A549 (cell line): ENCODE data around the gene OR5L2. TPM values are rescaled to one million over a fixed set of nuclear protein-coding genes. Genes with fewer than 3 reads are reported as not detected.
"Not testable (repeated sequence)": the region's sequence is repeated elsewhere in the genome, so short reads cannot be mapped to it uniquely, and the experiment has no call there.

Experiments used
- ATAC-seq, 2 experiments: fragments of 200-7000 bp in 1 of 2; fragments of >200 bp in 1 of 2; cut with Nextera tagmentation in 1 of 2; cut with Tn5 transposase in 1 of 2; 3 replicates each; pipeline versions ENCODE4 v1.8.0 to v1.9.1; 2018 to 2020; ENCODE audit warnings: mild to moderate bottlenecking in 1 of 2, moderate library complexity in 1 of 2
- CTCF ChIA-PET: fragments of 300-600 bp; sonication (Branson Sonifier 250); formaldehyde crosslinking; extraction: SDS; loops from one replicate; lab custom pipeline; 2021; ENCODE audit warnings: antibody characterized with exemption, inconsistent platforms; lab: Yijun Ruan, JAX
- POLR2A ChIA-PET: fragments of 350-600 bp; formaldehyde crosslinking; extraction: SDS; loops from one replicate; lab custom pipeline; 2021; ENCODE audit warnings: antibody characterized with exemption, inconsistent platforms; lab: Yijun Ruan, JAX
- DNase-seq, 2 experiments: peaks; one replicate each; pipeline versions ENCODE4 v3.0.0 to v3.0.0-alpha.2; 2011 to 2016; ENCODE audit warnings: low read depth in 1 of 2, low spot score in 1 of 2
- FAIRE-seq: peaks from 2 replicates; lab custom pipeline; 2011; peaks lifted over from hg19 to GRCh38; lab: Jason Lieb, UNC
- H3K27ac ChIP-seq, 2 experiments: fragments of >200 bp; sonication (Bioruptor Twin); formaldehyde crosslinking; 3 replicates each; pipeline ENCODE4 v1.5.1; 2016 to 2017
- H3K4me1 ChIP-seq: fragments of >200 bp; sonication (Bioruptor Twin); formaldehyde crosslinking; 3 replicates; pipeline ENCODE4 v1.6.1; 2016
- H3K4me2 ChIP-seq: fragments of >200 bp; sonication (Bioruptor Twin); formaldehyde crosslinking; 3 replicates; pipeline ENCODE4 v1.6.1; 2016
- H3K4me3 ChIP-seq: fragments of >200 bp; sonication (Bioruptor Twin); formaldehyde crosslinking; 3 replicates; pipeline ENCODE4 v1.5.1; 2016
- H3K9me3 ChIP-seq: fragments of >200 bp; sonication (Bioruptor Twin); formaldehyde crosslinking; 3 replicates; pipeline ENCODE4 v1.6.1; 2016
- CBX8 ChIP-seq: fragments of 200-600 bp; sonication (generic); IDR thresholded peaks from 2 replicates; pipeline ENCODE4 v1.6.1; 2016
- EHF ChIP-seq: fragments of 250-450 bp; sonication (Bioruptor Pico); IDR thresholded peaks from 2 replicates; pipeline ENCODE4 v1.5.0; 2020; ENCODE audit warnings: mild to moderate bottlenecking
- EHMT2 ChIP-seq: fragments of 200-600 bp; sonication (generic); IDR thresholded peaks from 2 replicates; pipeline ENCODE4 v1.6.1; 2016; ENCODE audit warnings: antibody characterized with exemption, low read depth, mild to moderate bottlenecking, moderate library complexity
- ESRRA ChIP-seq: fragments of 150-350 bp; IDR thresholded peaks from 2 replicates; pipeline ENCODE4 v1.6.1; 2014; ENCODE audit warnings: mild to moderate bottlenecking, low read length, borderline replicate concordance
- HDAC2 ChIP-seq: fragments of 200-600 bp; sonication (generic); IDR thresholded peaks from 2 replicates; pipeline ENCODE4 v1.6.1; 2016
- MAFK ChIP-seq: fragments of 450-650 bp; IDR thresholded peaks from 2 replicates; pipeline ENCODE4 v1.6.1; 2014; ENCODE audit not compliant: partially characterized antibody
- MAX ChIP-seq: IDR thresholded peaks from 2 replicates; pipeline ENCODE4 v1.6.1; 2012
- MAZ ChIP-seq: fragments of 150-350 bp; IDR thresholded peaks from 2 replicates; pipeline ENCODE4 v1.6.1; 2014; ENCODE audit warnings: antibody characterized with exemption, low read depth, low read length, borderline replicate concordance
- NFE2L2 ChIP-seq: fragments of 150-350 bp; conservative IDR thresholded peaks from 2 replicates; pipeline ENCODE4 v1.6.1; 2014; ENCODE audit warnings: low read length
- NPAS2 ChIP-seq: fragments of 250-450 bp; sonication (Bioruptor Pico); IDR thresholded peaks from 2 replicates; pipeline ENCODE4 v1.8.0; 2022; ENCODE audit warnings: mild to moderate bottlenecking, moderate library complexity, borderline replicate concordance
- POLR2A ChIP-seq: IDR thresholded peaks from 2 replicates; pipeline ENCODE4 v1.6.1; 2012; ENCODE audit warnings: mild to moderate bottlenecking, low read length
- RCOR1 ChIP-seq: fragments of 150-350 bp; IDR thresholded peaks from 2 replicates; pipeline ENCODE4 v1.6.1; 2014; ENCODE audit warnings: antibody characterized with exemption, low read length, low read depth
- ZC3H11A ChIP-seq: fragments of 450-650 bp; IDR thresholded peaks from 2 replicates; pipeline ENCODE4 v1.6.1; 2014; ENCODE audit warnings: antibody characterized with exemption, mild to moderate bottlenecking
- ZNF302 ChIP-seq: fragments of 250-450 bp; sonication (Bioruptor Pico); IDR thresholded peaks from 2 replicates; pipeline ENCODE4 v1.9.0; 2021; ENCODE audit warnings: inconsistent platforms, mild to moderate bottlenecking, moderate library complexity
- WGBS: methylation state at CpG from one replicate; pipeline ENCODE4 v1.1.6; 2017; ENCODE audit errors: missing lambda C conversion rate; 5-methylcytosine and 5-hydroxymethylcytosine counted together
- polyA plus RNA-seq, 4 experiments: library from polyadenylated mRNA; depleted of rRNA in 3 of 4; stranded (reverse); fragments of >200 nt; fragmentation: RNase III in 1 of 4; extraction: RNeasy Plus Mini Kit Qiagen cat#74134 plus additional on column Dnase treatment in 1 of 4; gene quantifications; 2 replicates in 3 of 4; 3 replicates in 1 of 4; pipeline ENCODE4 v1.2.3, GENCODE V29; 2011 to 2017
- small RNA-seq, 6 experiments: library from RNA; depleted of rRNA; stranded (forward); fragments of <200 nt; gene quantifications; one replicate each; pipeline ENCODE3, GENCODE V24; 2012

Gene OR5L2
- polyA plus RNA-seq, 2 of the 4 experiments (the other 2 are of a cell fraction): not detected

- H3K4me3 ChIP-seq: no peak overlapping the region
- 0% methylated on average over 1 of the region's 1 CpG for WGBS
- no peak for FAIRE-seq
- ChIA-PET CTCF (no interaction called here), POLR2A (no interaction called here)
- no peak for TF ChIP-seq ZC3H11A
- TF ChIP-seq EHMT2: no peak
- no peak for TF ChIP-seq CBX8
- no peak for TF ChIP-seq EHF
- TF ChIP-seq ZNF302 (CRISPR knock-in tag): no peak
- TF ChIP-seq MAX: no peak
- TF ChIP-seq POLR2A: no peak
- TF ChIP-seq MAZ: no peak
- TF ChIP-seq ESRRA: no peak
- ATAC-seq: no peak
- H3K4me1 ChIP-seq: no peaks in the 10 kb centered on the region
- no peak overlapping the region for H3K4me2 ChIP-seq
- no peak overlapping the region for H3K27ac ChIP-seq
- no peaks in the 10 kb centered on the region for H3K9me3 ChIP-seq
- DNase-seq: no peak
These were observed 25.1 kb downstream of the OR5L2 start for GRCh38 chr11:55852141-55852540.

- CTCF ChIA-PET: no interaction called here
- no peak for FAIRE-seq
- POLR2A ChIA-PET: no interaction called here
- H3K9me3 ChIP-seq: no peaks in the 10 kb centered on the region
- H3K4me3 ChIP-seq: no peak overlapping the region
- no peak overlapping the region for H3K27ac ChIP-seq
- WGBS: 0% methylated on average over 1 of the region's 1 CpG
- no peak overlapping the region for H3K4me2 ChIP-seq
- no peak for DNase-seq
- no peak for ATAC-seq
- H3K4me1 ChIP-seq: no peaks in the 10 kb centered on the region
- TF ChIP-seq NFE2L2 (no peak), POLR2A (no peak), RCOR1 (no peak), EHMT2 (no peak), HDAC2 (no peak), MAFK (no peak), NPAS2 (CRISPR knock-in tag) (no peak)
These were observed 27.7 kb downstream of the OR5L2 start for GRCh38 chr11:55854704-55855103.

DNA sequence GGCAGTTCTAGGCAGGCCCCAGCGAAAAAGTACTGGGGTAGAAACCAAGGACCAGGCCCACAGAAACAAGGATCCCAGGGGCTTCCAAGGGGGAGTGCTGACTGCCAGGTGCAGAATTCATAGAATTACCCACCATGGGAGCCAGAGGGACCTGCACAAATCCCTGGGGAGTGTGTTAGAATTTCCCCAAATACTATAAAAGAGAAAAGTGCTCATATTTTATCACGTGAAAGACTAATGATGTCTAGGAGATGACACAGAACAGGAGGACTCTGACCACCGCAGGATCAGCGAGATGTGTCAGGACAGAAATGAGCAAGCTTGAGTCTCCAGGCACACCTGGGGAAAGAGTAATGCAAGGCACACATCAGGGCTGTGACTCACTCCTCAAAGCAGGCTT lies 40.3 kb downstream of the OR5L2 start:
- POLR2A ChIA-PET, H3K4me2 ChIP-seq, H3K9me3 ChIP-seq, DNase-seq, H3K4me1 ChIP-seq, CTCF ChIA-PET, ATAC-seq, H3K27ac ChIP-seq, H3K4me3 ChIP-seq, FAIRE-seq: not testable (repeated sequence)
- WGBS: 10% methylated on average over 3 of the region's 4 CpGs

DNA sequence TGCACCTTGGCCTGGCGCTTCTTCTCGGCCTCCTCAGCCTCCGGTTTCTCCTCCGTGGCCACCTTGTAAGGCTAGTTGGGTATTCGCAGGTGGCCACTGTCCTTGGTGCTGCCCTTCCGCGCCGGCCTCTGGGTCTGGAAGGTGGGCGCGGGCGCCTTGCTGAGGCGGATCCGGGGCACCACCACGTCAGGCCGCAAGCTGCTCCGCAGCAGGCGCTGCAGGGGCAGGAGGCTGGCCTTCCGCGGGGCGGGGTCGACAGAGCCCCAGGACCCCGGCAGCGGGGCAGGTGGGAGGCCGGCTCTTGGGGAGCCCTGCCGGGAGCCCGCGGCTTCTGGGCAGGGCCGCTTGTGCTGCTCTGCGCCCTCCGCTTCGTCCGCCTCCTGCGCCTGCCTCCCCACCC lies 45.7 kb downstream of the OR5L2 start:
- ATAC-seq, DNase-seq, H3K4me2 ChIP-seq, CTCF ChIA-PET, H3K27ac ChIP-seq, H3K4me1 ChIP-seq, FAIRE-seq, H3K9me3 ChIP-seq, H3K4me3 ChIP-seq, POLR2A ChIA-PET: not testable (repeated sequence)
- 74% methylated on average over 4 of the region's 33 CpGs for WGBS

DNA sequence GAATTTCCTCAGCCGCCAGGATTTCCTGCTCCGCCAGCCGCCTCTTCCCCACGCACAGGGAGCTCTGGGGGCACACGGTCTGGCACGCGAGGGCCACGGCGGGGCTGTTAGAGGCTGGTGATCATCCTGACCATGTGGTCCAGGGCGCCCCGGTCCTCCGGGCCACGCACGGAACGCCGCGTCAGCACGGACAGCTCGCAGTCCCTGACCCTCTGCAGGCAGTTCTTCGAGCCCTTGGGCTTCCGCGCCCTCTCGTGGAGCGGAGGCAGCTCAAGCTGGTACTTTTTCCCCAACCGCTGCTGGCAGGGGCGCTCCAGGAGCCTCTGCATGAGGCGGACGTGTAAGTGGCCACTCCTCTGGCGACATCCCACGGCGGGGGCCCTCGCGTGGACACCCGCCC lies 46.1 kb downstream of the OR5L2 start:
- H3K4me2 ChIP-seq, ATAC-seq, POLR2A ChIA-PET, H3K4me3 ChIP-seq, DNase-seq, H3K27ac ChIP-seq, CTCF ChIA-PET, H3K4me1 ChIP-seq, H3K9me3 ChIP-seq, FAIRE-seq: not testable (repeated sequence)
- WGBS: 72% methylated on average over 18 of the region's 34 CpGs

Small RNA genes lying within 50 kb of the gene (small RNA-seq; reads per million reads assigned to genes)
- 0 reads per million in 6 experiments for gene AC036111.3

Other genes with a start within 250 kb of the OR5L2 start
- not detected in 2 replicates for gene OR4C11, start 219.6 kb upstream of the OR5L2 start, polyA plus RNA-seq (2011; rRNA removed)
- gene OR4C11, start 219.6 kb upstream of the OR5L2 start, polyA plus RNA-seq (2017; fragmentation: RNase III; extraction: RNeasy Plus Mini Kit Qiagen cat#74134 plus additional on column Dnase treatment): not detected in 3 replicates
- not detected in 2 replicates for gene OR4P4, start 192.1 kb upstream of the OR5L2 start, polyA plus RNA-seq (2011; rRNA removed)
- not detected in 3 replicates for gene OR4P4, start 192.1 kb upstream of the OR5L2 start, polyA plus RNA-seq (2017; fragmentation: RNase III; extraction: RNeasy Plus Mini Kit Qiagen cat#74134 plus additional on column Dnase treatment)
- gene OR4S2, start 178.9 kb upstream of the OR5L2 start, polyA plus RNA-seq (2011; rRNA removed): not detected in 2 replicates
- not detected in 3 replicates for gene OR4S2, start 178.9 kb upstream of the OR5L2 start, polyA plus RNA-seq (2017; fragmentation: RNase III; extraction: RNeasy Plus Mini Kit Qiagen cat#74134 plus additional on column Dnase treatment)
- gene OR4C6, start 165.0 kb upstream of the OR5L2 start, polyA plus RNA-seq (2011; rRNA removed): not detected in 2 replicates
- not detected in 3 replicates for gene OR4C6, start 165.0 kb upstream of the OR5L2 start, polyA plus RNA-seq (2017; fragmentation: RNase III; extraction: RNeasy Plus Mini Kit Qiagen cat#74134 plus additional on column Dnase treatment)
- gene OR5D13, start 53.8 kb upstream of the OR5L2 start, polyA plus RNA-seq (2011; rRNA removed): not detected in 2 replicates
- gene OR5D13, start 53.8 kb upstream of the OR5L2 start, polyA plus RNA-seq (2017; fragmentation: RNase III; extraction: RNeasy Plus Mini Kit Qiagen cat#74134 plus additional on column Dnase treatment): not detected in 3 replicates
- not detected in 2 replicates for gene OR5D14, start 31.7 kb upstream of the OR5L2 start, polyA plus RNA-seq (2011; rRNA removed)
- gene OR5D14, start 31.7 kb upstream of the OR5L2 start, polyA plus RNA-seq (2017; fragmentation: RNase III; extraction: RNeasy Plus Mini Kit Qiagen cat#74134 plus additional on column Dnase treatment): not detected in 3 replicates
- gene OR5L1, start 15.9 kb upstream of the OR5L2 start, polyA plus RNA-seq (2011; rRNA removed): not detected in 2 replicates
- not detected in 3 replicates for gene OR5L1, start 15.9 kb upstream of the OR5L2 start, polyA plus RNA-seq (2017; fragmentation: RNase III; extraction: RNeasy Plus Mini Kit Qiagen cat#74134 plus additional on column Dnase treatment)
- gene OR5D18, start 7.6 kb upstream of the OR5L2 start, polyA plus RNA-seq (2011; rRNA removed): not detected in 2 replicates
- not detected in 3 replicates for gene OR5D18, start 7.6 kb upstream of the OR5L2 start, polyA plus RNA-seq (2017; fragmentation: RNase III; extraction: RNeasy Plus Mini Kit Qiagen cat#74134 plus additional on column Dnase treatment)
- gene OR5D16, start 11.5 kb downstream of the OR5L2 start, polyA plus RNA-seq (2011; rRNA removed): not detected in 2 replicates
- not detected in 3 replicates for gene OR5D16, start 11.5 kb downstream of the OR5L2 start, polyA plus RNA-seq (2017; fragmentation: RNase III; extraction: RNeasy Plus Mini Kit Qiagen cat#74134 plus additional on column Dnase treatment)
- gene TRIM51, start 56.1 kb downstream of the OR5L2 start, polyA plus RNA-seq (2011; rRNA removed): not detected in 2 replicates
- not detected in 3 replicates for gene TRIM51, start 56.1 kb downstream of the OR5L2 start, polyA plus RNA-seq (2017; fragmentation: RNase III; extraction: RNeasy Plus Mini Kit Qiagen cat#74134 plus additional on column Dnase treatment)
- gene OR5W2, start 87.4 kb downstream of the OR5L2 start, polyA plus RNA-seq (2011; rRNA removed): not detected in 2 replicates
- not detected in 3 replicates for gene OR5W2, start 87.4 kb downstream of the OR5L2 start, polyA plus RNA-seq (2017; fragmentation: RNase III; extraction: RNeasy Plus Mini Kit Qiagen cat#74134 plus additional on column Dnase treatment)
- not detected in 2 replicates for gene OR5I1, start 109.2 kb downstream of the OR5L2 start, polyA plus RNA-seq (2011; rRNA removed)
- not detected in 3 replicates for gene OR5I1, start 109.2 kb downstream of the OR5L2 start, polyA plus RNA-seq (2017; fragmentation: RNase III; extraction: RNeasy Plus Mini Kit Qiagen cat#74134 plus additional on column Dnase treatment)
- not detected in 2 replicates for gene OR10AG1, start 142.7 kb downstream of the OR5L2 start, polyA plus RNA-seq (2011; rRNA removed)
- not detected in 3 replicates for gene OR10AG1, start 142.7 kb downstream of the OR5L2 start, polyA plus RNA-seq (2017; fragmentation: RNase III; extraction: RNeasy Plus Mini Kit Qiagen cat#74134 plus additional on column Dnase treatment)
- not detected in 2 replicates for gene OR5F1, start 167.4 kb downstream of the OR5L2 start, polyA plus RNA-seq (2011; rRNA removed)
- gene OR5F1, start 167.4 kb downstream of the OR5L2 start, polyA plus RNA-seq (2017; fragmentation: RNase III; extraction: RNeasy Plus Mini Kit Qiagen cat#74134 plus additional on column Dnase treatment): not detected in 3 replicates
- not detected in 2 replicates for gene OR5AS1, start 200.4 kb downstream of the OR5L2 start, polyA plus RNA-seq (2011; rRNA removed)
- gene OR5AS1, start 200.4 kb downstream of the OR5L2 start, polyA plus RNA-seq (2017; fragmentation: RNase III; extraction: RNeasy Plus Mini Kit Qiagen cat#74134 plus additional on column Dnase treatment): not detected in 3 replicates